Pons (tissue), 1 donor: Measurements from ENCODE around the gene GIMAP4.
A peak's percentile ranks its signal among the peaks of the same experiment; 100 is the strongest.
"Not testable (repeated sequence)": the region's sequence is repeated elsewhere in the genome, so short reads cannot be mapped to it uniquely, and the experiment has no call there.

Experiments used
- DNase-seq: peaks from one replicate; pipeline ENCODE4 v3.0.0-alpha.2; 2016; ENCODE audit warnings: low spot score

GIMAP4 gene

GRCh38 chr7:150567169-150567568 is at the start of gene GIMAP4:
Gene GIMAP4 (plus strand): TSS chr7:150567390. CDS start chr7:150569902, 2,512 bp downstream.
- peak; percentile 60 for DNase-seq

GRCh38 chr7:150519310-150519709 is 47.9 kb upstream of the GIMAP4 start:
- no peak for DNase-seq

DNA sequence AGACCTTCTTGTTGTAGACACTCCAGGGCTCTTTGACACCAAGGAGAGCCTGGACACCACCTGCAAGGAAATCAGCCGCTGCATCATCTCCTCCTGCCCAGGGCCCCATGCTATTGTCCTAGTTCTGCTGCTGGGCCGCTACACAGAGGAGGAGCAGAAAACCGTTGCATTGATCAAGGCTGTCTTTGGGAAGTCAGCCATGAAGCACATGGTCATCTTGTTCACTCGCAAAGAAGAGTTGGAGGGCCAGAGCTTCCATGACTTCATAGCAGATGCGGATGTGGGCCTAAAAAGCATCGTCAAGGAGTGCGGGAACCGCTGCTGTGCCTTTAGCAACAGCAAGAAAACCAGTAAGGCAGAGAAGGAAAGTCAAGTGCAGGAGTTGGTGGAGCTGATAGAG is 47.0 kb upstream of the GIMAP4 start:
- no peak for DNase-seq

GRCh38 chr7:150522931-150523330 is 44.3 kb upstream of the GIMAP4 start:
- DNase-seq = not testable (repeated sequence)

DNA sequence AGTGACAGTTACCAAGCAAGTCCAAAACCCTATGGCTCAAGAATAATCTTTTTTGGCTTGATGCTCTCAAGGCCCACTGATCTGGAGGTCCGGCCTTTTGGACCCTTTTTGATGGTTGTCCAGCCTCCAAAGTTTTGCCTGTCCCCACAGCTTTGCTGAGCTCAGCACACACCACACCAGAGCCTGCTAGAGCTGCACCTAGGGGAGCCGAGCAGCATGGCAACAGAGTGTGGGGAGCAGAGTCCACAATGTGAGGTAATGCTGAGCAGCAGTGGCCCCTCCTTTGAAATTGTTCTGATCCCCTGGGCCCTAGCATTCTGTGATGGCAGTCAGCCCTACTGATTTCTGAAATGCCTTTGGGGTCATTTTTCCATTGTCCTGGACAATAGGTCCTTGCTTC is 43.2 kb upstream of the GIMAP4 start:
- no peak for DNase-seq

- DNase-seq = no peak
Measured at GRCh38 chr7:150531704-150532103, 35.5 kb upstream of the GIMAP4 start.

DNA sequence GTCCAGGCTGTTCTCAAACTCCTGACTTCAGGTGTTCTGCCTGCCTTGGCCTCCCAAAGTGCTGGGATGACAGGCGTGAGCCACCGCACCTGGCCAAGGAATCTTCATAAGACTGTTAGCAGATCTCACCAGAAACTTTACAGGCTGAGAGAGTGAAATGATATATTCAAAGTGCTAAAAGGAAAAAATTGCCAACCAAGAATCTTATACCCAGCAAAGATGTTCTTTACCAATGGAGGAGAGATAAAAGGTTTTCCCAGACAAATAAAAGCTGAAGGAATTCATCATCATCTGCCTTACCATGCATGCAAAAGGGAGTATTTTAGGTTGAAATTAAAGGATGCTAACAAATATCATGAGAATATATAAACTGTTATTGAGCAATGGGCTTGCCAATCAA is 28.9 kb upstream of the GIMAP4 start:
- DNase-seq = no peak

DNA sequence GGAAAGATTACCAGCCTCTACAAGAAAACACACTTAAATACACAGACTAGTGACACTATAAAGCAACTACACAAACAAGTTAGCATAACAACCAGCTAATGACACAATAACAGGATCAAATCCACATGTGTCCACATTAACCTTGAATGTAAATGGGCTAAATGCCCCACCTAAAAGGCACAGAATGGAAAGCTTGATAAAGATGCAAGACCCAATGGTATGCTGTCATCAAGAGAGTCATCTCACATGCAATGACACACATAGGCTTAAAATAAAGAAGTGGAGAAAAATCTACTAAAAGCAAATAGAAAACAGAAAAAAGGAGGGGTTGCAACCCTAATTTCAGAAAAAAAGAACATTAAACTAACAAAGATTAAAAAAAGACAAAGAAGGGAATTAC is 14.0 kb upstream of the GIMAP4 start:
- no peak for DNase-seq

GRCh38 chr7:150556521-150557138 is 10.6 kb upstream of the GIMAP4 start:
- DNase-seq = no peak

GRCh38 chr7:150560486-150560885 is 6.7 kb upstream of the GIMAP4 start:
- no peak for DNase-seq

- no peak for DNase-seq
Measured at GRCh38 chr7:150562919-150563318, 4.3 kb upstream of the GIMAP4 start.

DNA sequence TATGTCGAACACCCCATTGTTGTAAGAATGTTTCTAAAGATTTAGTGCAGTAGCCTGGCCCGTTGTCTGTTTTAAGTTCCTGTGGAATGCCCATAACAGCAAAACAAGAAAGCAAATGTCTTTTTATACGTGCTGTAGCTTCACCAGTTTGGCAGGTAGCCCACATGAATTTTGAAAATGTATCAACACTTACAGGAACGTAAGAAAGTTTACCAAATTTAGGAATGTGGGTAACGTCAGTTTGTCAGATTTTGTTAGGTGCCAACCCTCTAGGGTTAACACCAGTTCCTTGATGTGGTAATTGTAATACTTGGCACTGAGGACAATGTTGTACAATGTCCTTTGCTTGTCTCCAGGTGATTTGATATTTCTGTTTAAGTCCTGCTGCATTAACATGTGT is 3.2 kb upstream of the GIMAP4 start:
- no peak for DNase-seq

DNA sequence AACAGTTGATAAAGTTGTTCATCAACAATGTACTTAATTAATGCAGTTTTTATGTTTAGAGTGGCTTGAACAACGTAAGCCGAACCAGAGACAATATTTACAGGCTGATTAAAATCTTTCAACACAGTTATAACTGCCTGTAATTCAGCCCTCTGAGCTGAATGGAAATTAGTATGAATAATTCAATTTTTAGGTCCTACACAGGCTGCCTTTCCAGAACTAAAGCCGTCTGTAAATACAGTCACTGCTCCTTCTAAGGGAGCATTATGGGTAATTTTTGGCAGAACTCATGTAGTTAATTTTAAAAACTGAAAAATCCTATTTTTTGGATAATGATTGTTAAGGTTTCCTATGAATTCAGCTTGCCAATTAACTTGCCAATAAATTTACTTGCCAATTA is 2.6 kb upstream of the GIMAP4 start:
- no peak for DNase-seq

GRCh38 chr7:150565239-150565638 is 2.0 kb upstream of the GIMAP4 start:
- DNase-seq = no peak

DNA sequence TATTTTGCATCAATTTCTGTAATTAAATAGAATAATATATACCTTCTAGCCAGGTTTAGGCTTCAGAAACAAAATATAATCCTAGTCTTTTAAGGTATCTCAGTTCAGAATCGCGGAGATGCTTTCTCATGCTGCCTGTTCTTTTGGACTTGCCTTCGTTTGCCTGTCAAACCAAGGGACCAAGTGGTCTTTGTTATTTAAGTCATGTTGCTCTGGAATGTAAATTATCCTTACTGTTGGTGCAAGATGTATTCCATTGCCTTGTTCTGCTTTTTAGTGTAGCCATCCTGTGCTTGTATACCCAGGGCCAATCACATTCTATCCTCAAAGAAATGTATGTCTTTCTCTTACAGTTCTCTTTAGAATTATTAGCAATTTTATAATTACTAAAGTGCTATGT is 1.1 kb upstream of the GIMAP4 start:
- DNase-seq = no peak

DNA sequence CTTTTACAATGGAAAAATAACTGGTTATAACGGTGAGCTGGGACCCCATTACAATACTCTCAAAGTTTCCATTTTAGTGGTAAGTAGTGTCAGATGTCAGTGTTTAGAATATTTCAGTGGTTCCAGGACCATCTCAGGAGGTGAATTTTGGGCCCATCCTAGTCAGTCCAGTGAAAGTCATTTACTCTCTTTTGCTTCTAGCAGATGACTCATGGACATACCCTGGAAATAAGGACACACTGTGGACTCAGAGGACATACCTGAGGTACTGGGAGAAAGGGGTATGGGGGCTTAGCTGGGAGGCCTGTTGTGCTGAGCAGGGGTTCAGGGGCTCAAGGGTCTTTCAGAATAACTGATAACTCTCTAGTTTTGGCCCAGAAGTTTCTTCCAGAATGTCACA is 618 bp upstream of the GIMAP4 start:
- no peak for DNase-seq

GRCh38 chr7:150567871-150568301 is 696 bp downstream of the GIMAP4 start:
- DNase-seq = no peak

DNA sequence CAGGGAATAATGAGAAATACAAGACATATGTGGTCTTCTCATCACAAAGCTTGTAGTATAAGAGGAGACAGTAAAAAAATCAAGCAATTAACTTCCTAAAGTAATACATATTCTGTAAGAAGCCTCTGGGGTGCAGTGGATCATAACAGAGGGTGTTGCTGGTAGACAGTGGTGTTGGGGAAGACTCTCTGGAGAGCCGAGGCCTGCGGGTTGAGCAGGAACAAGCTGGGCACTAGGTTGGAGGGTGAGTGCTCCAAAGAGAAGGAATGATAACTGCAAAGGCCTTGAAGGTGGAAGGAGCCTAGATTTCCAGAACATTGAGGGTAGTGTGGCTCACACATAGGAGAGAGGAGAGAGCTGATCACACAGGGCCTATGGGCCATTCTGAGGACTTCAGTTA is 1.5 kb downstream of the GIMAP4 start:
- DNase-seq = peak; percentile 9

GRCh38 chr7:150569245-150569955 is 2.2 kb downstream of the GIMAP4 start:
- peak; percentile 30 for DNase-seq

GRCh38 chr7:150570556-150571465 is 3.6 kb downstream of the GIMAP4 start:
- DNase-seq = no peak

- DNase-seq = no peak
Measured at GRCh38 chr7:150572496-150572895, 5.3 kb downstream of the GIMAP4 start.

DNA sequence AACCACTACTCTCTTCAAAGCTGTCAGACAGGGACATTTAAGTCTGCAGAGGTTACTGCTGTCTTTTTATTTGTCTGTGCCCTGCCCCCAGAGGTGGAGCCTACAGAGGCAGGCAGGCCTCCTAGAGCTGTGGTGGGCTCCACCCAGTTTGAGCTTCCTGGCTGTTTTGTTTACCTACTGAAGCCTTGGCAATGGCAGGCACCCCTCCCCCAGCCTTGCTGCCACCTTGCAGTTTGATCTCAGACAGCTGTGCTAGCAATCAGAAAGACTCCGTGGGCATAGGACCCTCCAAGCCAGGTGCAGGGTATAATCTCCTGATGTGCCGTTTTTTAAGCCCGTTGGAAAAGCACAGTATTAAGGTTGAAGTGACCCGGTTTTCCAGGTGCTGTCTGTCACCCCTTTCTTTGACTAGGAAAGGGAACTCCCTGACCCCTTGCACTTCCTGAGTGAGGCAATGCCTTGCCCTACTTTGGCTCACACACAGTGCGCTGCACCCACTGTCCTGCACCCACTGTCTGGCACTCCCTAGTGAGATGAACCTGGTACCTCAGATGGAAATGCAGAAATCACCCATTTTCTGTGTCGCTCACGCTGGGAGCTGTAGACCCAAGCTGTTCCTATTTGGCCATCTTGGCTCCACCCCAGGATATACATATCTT is 12.9 kb downstream of the GIMAP4 start:
- DNase-seq = not testable (repeated sequence)
